Nephron progenitor cell (in vitro differentiated cells): Measurements from ENCODE around the gene RASSF8.
A peak's percentile ranks its signal among the peaks of the same experiment; 100 is the strongest.

Experiments used
- DNase-seq: peaks from one replicate; pipeline ENCODE4 v3.0.0; 2021
- H3K27ac Mint-ChIP-seq: 2 replicates; pipeline ENCODE4 v1.8.0; 2021; ENCODE audit warnings: mild to moderate bottlenecking, moderate library complexity, mixed read lengths
- H3K27me3 Mint-ChIP-seq: 2 replicates; pipeline ENCODE4 v1.8.0; 2021; ENCODE audit warnings: mild to moderate bottlenecking, low read depth, mixed read lengths; ENCODE audit not compliant: poor library complexity
- H3K36me3 Mint-ChIP-seq: 2 replicates; pipeline ENCODE4 v1.8.0; 2021; ENCODE audit warnings: low read depth, mixed read lengths
- H3K4me1 Mint-ChIP-seq: 2 replicates; pipeline ENCODE4 v1.8.0; 2021; ENCODE audit warnings: mixed read lengths
- H3K4me3 Mint-ChIP-seq: 2 replicates; pipeline ENCODE4 v1.8.0; 2021; ENCODE audit warnings: mild to moderate bottlenecking, moderate library complexity, mixed read lengths
- H3K9me3 Mint-ChIP-seq: 2 replicates; pipeline ENCODE4 v1.8.0; 2021; ENCODE audit warnings: mild to moderate bottlenecking, moderate library complexity, mixed read lengths
- CTCF ChIP-seq: fragments of 200-600 bp; sonication (generic); IDR thresholded peaks from 2 replicates; pipeline ENCODE4 v1.5.0; 2021; ENCODE audit warnings: antibody characterized with exemption

The RASSF8 gene

GRCh38 chr12:26106347-26106746 is 147.9 kb downstream of the RASSF8 start:
- H3K4me1 Mint-ChIP-seq, result peaks cover 35% of the 10 kb centered on the region
- no peaks in the 10 kb centered on the region for H3K9me3 Mint-ChIP-seq
- no peaks in the 10 kb centered on the region for H3K36me3 Mint-ChIP-seq
- DNase-seq, result no peak
- no peak overlapping the region for H3K27ac Mint-ChIP-seq
- no peak for TF ChIP-seq CTCF
- no peak overlapping the region for H3K4me3 Mint-ChIP-seq
- H3K27me3 Mint-ChIP-seq, result peaks cover 2% of the 10 kb centered on the region

- no peak for TF ChIP-seq CTCF
- H3K27ac Mint-ChIP-seq, result peak overlapping the region; percentile 31
- peaks cover 22% of the 10 kb centered on the region for H3K27me3 Mint-ChIP-seq
- peaks cover 58% of the 10 kb centered on the region for H3K4me1 Mint-ChIP-seq
- no peaks in the 10 kb centered on the region for H3K9me3 Mint-ChIP-seq
- no peaks in the 10 kb centered on the region for H3K36me3 Mint-ChIP-seq
- DNase-seq, result no peak
- no peak overlapping the region for H3K4me3 Mint-ChIP-seq
These were observed 150.4 kb downstream of the RASSF8 start for GRCh38 chr12:26108915-26109314.

GRCh38 chr12:26109343-26109881 is 150.9 kb downstream of the RASSF8 start:
- Mint-ChIP-seq H3K27me3 (peaks cover 23% of the 10 kb centered on the region), H3K4me1 (peaks cover 59% of the 10 kb centered on the region), H3K27ac (peak overlapping the region; percentile 98), H3K4me3 (peak overlapping the region; percentile 62), H3K36me3 (no peaks in the 10 kb centered on the region), H3K9me3 (no peaks in the 10 kb centered on the region)
- DNase-seq, result peak; percentile 38
- TF ChIP-seq CTCF, result no peak

GRCh38 chr12:26112232-26112631 is 153.8 kb downstream of the RASSF8 start:
- TF ChIP-seq CTCF, result no peak
- Mint-ChIP-seq H3K4me3 (peak overlapping the region; percentile 85), H3K9me3 (no peaks in the 10 kb centered on the region), H3K27me3 (peaks cover 46% of the 10 kb centered on the region), H3K27ac (no peak overlapping the region), H3K4me1 (peaks cover 63% of the 10 kb centered on the region), H3K36me3 (no peaks in the 10 kb centered on the region)
- DNase-seq, result no peak

GRCh38 chr12:26112703-26113147 is 154.2 kb downstream of the RASSF8 start:
- Mint-ChIP-seq H3K4me1 (peaks cover 63% of the 10 kb centered on the region), H3K36me3 (no peaks in the 10 kb centered on the region), H3K27ac (no peak overlapping the region), H3K4me3 (peak overlapping the region; percentile 85), H3K27me3 (peaks cover 51% of the 10 kb centered on the region), H3K9me3 (no peaks in the 10 kb centered on the region)
- no peak for TF ChIP-seq CTCF
- DNase-seq, result no peak

- no peak for DNase-seq
These were observed 154.7 kb downstream of the RASSF8 start for GRCh38 chr12:26113181-26113654.

More at GRCh38 chr12:26113181-26113654, 154.7 kb downstream of the RASSF8 start:
- no peak for TF ChIP-seq CTCF
- Mint-ChIP-seq H3K9me3 (no peaks in the 10 kb centered on the region), H3K4me1 (peaks cover 59% of the 10 kb centered on the region), H3K4me3 (peak overlapping the region; percentile 85), H3K27ac (no peak overlapping the region), H3K36me3 (no peaks in the 10 kb centered on the region), H3K27me3 (peaks cover 56% of the 10 kb centered on the region)
